Keratinocyte (primary cell): ENCODE measurements around the gene ENTPD5.

Source experiments
- EZH2 ChIP-seq: IDR thresholded peaks from one replicate; pipeline ENCODE4 v1.6.1; 2012; ENCODE audit warnings: inconsistent platforms, mild to moderate bottlenecking, low read length, moderate library complexity
- TF ChIP-seq, protein P1 (sequence below), 3 experiments: IDR thresholded peaks in 1 of 3; conservative IDR thresholded peaks in 1 of 3; optimal IDR thresholded peaks in 1 of 3; 2 replicates in 2 of 3; 3 replicates in 1 of 3; pipeline versions ENCODE3 to v1.5.1; 2011; ENCODE audit warnings: low read length in 3 of 3, mild to moderate bottlenecking in 3 of 3, moderate library complexity in 2 of 3, control low read depth in 1 of 3, inconsistent platforms in 1 of 3; ENCODE audit not compliant: insufficient read depth in 2 of 3; ENCODE audit errors: extremely low read depth in 1 of 3

- TF ChIP-seq, protein P1, sequence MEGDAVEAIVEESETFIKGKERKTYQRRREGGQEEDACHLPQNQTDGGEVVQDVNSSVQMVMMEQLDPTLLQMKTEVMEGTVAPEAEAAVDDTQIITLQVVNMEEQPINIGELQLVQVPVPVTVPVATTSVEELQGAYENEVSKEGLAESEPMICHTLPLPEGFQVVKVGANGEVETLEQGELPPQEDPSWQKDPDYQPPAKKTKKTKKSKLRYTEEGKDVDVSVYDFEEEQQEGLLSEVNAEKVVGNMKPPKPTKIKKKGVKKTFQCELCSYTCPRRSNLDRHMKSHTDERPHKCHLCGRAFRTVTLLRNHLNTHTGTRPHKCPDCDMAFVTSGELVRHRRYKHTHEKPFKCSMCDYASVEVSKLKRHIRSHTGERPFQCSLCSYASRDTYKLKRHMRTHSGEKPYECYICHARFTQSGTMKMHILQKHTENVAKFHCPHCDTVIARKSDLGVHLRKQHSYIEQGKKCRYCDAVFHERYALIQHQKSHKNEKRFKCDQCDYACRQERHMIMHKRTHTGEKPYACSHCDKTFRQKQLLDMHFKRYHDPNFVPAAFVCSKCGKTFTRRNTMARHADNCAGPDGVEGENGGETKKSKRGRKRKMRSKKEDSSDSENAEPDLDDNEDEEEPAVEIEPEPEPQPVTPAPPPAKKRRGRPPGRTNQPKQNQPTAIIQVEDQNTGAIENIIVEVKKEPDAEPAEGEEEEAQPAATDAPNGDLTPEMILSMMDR (optimal IDR thresholded peaks at IDR 0.05 in 1 of 3, IDR thresholded peaks at IDR 0.05 in 1 of 3, conservative IDR thresholded peaks at IDR 0.05 in 1 of 3; ENCODE audit: extremely low read depth in 1 of 3, insufficient read depth in 2 of 3, low read length in 3 of 3), result no peak
- no peak for TF ChIP-seq EZH2
Measured at GRCh38 chr14:73977896-73978295, 41.2 kb downstream of the ENTPD5 start.
